ENCODE data around the gene DBX1.

The DBX1 gene

DNA sequence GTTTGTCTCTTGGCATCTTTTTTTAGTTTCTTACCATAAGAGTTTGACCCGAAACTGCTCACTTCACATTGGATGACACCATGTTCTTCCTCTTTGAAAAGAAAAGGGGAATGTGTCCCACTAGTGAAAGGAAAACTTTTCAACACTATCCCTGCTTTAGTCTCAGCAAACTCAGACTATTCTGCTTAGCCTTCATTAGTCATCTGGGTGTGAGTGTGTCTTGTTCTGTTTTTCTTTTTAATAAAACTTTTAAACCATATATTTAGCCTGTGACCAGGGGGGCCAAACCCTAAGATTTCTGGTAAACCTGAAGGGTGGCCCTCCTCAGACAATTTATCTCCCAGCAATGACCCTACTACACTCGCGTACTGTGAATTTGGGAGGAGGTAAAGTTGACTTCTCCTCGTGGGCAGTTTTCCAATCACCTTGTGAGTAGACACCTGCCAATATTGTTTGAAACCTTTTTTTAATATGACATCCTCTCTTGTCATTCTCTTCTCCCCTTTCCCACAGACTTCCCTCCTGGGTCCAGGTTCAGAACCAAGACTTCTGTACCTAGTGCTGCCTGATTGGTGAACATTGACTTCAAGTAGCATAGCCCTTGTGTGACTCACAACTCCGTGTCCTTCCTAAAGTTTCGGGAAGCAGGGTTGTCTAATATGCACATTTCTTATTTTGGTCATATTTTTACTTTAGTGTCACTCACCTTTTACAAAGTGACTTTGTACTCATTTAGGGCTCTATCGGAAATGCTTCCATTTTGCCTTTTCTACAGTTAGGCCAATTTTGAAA, 39.9 kb downstream of the DBX1 start:
- no peak for DNase-seq

DNA sequence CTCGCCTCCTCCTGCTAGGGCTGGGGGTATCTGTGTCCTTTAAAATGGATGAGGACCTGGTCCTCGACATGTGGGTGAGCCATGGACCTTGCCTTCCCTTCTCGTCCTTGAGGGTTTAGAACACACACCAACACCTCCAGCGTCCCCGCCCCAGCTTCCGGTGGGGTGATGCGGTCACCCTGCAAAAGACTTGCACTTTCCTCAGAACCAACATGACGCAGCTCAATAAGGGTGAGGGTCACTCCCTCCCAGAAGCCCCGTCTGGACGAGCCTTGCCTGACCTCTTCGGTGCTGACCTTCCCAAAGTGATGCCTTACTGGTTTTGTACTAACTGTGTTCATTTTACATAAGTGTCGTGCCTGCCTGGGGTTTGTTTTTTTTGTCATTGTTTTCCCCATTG, 41.0 kb downstream of the DBX1 start:
- DNase-seq: no peak

GRCh38 chr11:20118209-20118608, 42.1 kb downstream of the DBX1 start:
- DNase-seq: no peak

DNA sequence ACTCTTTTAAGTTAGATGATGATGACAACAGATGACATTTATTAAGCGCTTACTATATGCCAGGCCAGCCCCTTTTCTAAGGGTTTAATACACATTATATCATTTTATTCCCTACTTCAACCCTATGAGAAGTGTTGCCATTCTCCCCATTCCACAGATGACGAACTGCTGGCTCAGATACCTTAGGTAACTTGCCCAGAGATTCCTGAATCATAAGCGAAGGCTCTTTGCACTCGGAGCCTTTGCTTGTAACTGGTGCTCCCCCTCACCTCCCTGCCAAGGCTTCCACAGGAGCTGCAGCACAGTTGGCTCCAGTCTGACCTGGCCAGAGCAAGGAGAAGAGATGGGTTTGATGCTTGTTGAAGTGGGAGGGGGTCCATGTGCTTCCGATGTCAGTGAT, 43.0 kb downstream of the DBX1 start:
- DNase-seq: no peak

DNA sequence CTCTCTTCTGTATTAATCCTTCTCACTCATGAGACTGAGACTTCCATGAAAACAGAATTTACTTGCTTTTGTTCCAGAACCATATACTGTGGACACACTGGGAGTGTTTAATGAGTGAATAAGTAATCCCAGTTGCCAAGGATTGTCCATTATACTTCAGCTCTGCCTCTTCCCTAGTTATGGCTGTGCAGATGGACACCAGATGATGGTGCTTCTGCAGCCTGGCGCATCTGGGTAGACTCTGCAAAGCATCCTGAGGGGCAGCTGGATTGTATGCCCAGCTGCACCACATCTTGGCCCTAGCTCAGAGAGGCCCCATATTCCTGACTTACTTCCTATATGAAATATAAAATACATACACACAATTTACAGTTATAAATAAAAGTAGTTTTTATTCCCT, 43.5 kb downstream of the DBX1 start:
- no peak for DNase-seq

- no peak for DNase-seq
Measured at GRCh38 chr11:20114588-20114987, 45.7 kb downstream of the DBX1 start.

DNA sequence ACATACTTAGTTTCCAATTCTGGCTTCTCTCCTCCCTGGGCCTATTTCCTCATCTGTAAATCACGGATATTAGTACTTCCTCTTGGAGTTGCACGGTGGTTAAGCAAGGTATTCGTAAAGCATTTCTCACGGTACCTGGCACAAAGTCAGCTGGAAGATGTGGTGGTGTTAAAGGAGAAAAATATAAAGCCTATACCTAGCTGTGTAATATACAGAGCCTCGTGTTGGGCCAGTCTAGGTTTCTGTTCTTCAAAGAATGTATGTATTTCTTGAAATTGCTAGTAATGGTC, 47.2 kb downstream of the DBX1 start:
- no peak for DNase-seq

DNA sequence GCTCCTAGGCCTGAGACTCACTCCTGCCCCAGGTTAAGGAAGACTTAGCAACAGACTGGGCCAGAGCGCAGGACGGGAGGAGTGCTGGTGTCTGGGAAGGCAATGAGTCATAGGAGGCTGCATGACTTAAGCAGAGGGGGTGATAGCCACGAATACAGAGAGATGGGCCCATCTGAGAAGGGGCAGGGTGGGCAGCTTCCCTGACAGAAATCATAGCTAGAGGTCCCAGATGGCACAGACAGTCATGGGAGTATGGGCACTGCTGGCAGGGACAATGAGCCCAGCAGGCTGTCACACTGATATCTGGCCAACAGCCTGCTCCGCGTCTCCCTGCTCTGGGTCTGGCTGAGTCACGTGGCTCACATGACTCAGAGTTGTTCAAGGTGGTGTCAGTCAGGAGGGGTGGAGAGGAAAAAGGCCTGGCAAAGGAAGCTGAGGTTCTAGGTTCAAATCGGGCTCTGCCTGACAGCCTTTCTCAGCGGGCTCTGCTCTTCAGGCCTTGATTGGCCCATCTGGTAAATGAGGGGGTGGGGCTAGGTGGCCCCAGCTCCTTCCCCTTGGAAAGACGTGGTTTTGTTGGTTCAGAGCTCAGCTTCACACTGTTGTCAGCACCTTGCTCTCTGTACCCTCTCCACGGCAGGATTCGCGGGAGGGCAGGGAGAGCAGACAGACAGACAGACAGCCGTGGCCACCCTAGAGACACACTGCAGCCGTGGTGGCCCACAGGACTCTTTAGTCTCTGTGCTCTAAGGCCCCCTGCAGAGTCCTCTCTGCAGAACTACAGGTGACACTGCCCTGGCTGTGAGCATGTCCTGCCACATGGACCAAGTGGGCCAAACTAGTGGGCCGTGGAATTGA, 47.8 kb downstream of the DBX1 start:
- no peak for DNase-seq

GRCh38 chr11:20111871-20112270, 48.4 kb downstream of the DBX1 start:
- no peak for DNase-seq

- peak; percentile 38 for DNase-seq
Measured at GRCh38 chr11:20110908-20111669, 49.2 kb downstream of the DBX1 start.

- DNase-seq: no peak
Measured at GRCh38 chr11:20109731-20110445, 50.4 kb downstream of the DBX1 start.
